PC-3 (cell line): ENCODE results near the gene NRIP1. TPM values are rescaled to one million over a fixed set of nuclear protein-coding genes. Genes with fewer than 3 reads are reported as not detected.

ENCODE experiments used
- ATAC-seq: fragments of 200-7000 bp; cut with Tn5 transposase; 2 replicates; pipeline ENCODE4 v1.9.1; 2020; ENCODE audit warnings: mild to moderate bottlenecking, moderate library complexity
- BruUV-seq: library from RNA; stranded (reverse); fragments of 400-500 nt; replicated peaks from 2 replicates; lab custom pipeline; 2021; lab: Mats Ljungman, UMichigan
- CTCF ChIA-PET: fragments of 300-600 bp; sonication (Branson Sonifier 250); formaldehyde crosslinking; loops from one replicate; lab custom pipeline; 2022; ENCODE audit warnings: antibody characterized with exemption; lab: Charles Lee
- POLR2A ChIA-PET: fragments of 300-600 bp; sonication (Branson Sonifier 250); formaldehyde crosslinking; loops from one replicate; lab custom pipeline; 2022; ENCODE audit warnings: antibody characterized with exemption; ENCODE audit not compliant: unreplicated experiment; lab: Charles Lee
- DNase-seq: peaks from one replicate; pipeline ENCODE4 v3.0.0-alpha.2; 2015
- H2AFZ ChIP-seq: fragments of 300-600 bp; sonication (generic); 2 replicates; pipeline ENCODE4 v1.6.0; 2016; ENCODE audit warnings: antibody characterized with exemption, low read length
- H3F3A ChIP-seq: fragments of 300-600 bp; sonication (generic); one replicate; pipeline ENCODE4 v1.6.0; 2017; ENCODE audit warnings: antibody characterized with exemption, low read length, control low read depth, mild to moderate bottlenecking; ENCODE audit not compliant: unreplicated experiment
- H3K27ac ChIP-seq: fragments of 300-600 bp; sonication (generic); 2 replicates; pipeline ENCODE4 v1.5.1; 2016; ENCODE audit warnings: mild to moderate bottlenecking, low read length
- H3K27me3 ChIP-seq: fragments of 300-600 bp; sonication (generic); 2 replicates; pipeline ENCODE4 v1.6.1; 2016; ENCODE audit warnings: low read length, mixed read lengths
- H3K36me3 ChIP-seq: fragments of 300-600 bp; sonication (generic); 2 replicates; pipeline ENCODE4 v1.6.1; 2016; ENCODE audit warnings: low read depth, mixed run types, low read length, mixed read lengths
- H3K4me1 ChIP-seq: fragments of 300-600 bp; sonication (generic); 2 replicates; pipeline ENCODE4 v1.5.1; 2016; ENCODE audit warnings: low read length; ENCODE audit not compliant: insufficient read depth
- H3K4me2 ChIP-seq: fragments of 300-600 bp; sonication (generic); 2 replicates; pipeline ENCODE4 v1.6.0; 2016; ENCODE audit warnings: low read length
- H3K4me3 ChIP-seq: fragments of 300-600 bp; sonication (generic); 2 replicates; pipeline ENCODE4 v1.5.1; 2016; ENCODE audit warnings: mild to moderate bottlenecking, low read length, mixed read lengths
- H3K79me2 ChIP-seq: fragments of 300-600 bp; sonication (generic); 2 replicates; pipeline ENCODE4 v1.6.1; 2017; ENCODE audit warnings: low read length, mixed read lengths
- H3K9ac ChIP-seq: fragments of 300-600 bp; sonication (generic); 2 replicates; pipeline ENCODE4 v1.6.0; 2016; ENCODE audit warnings: mild to moderate bottlenecking, low read length
- H3K9me2 ChIP-seq: fragments of 300-600 bp; sonication (generic); replicated peaks from 2 replicates; pipeline ENCODE4 v1.6.1; 2016; ENCODE audit warnings: mixed run types, low read length, mixed read lengths
- H3K9me3 ChIP-seq: fragments of 300-600 bp; sonication (generic); 2 replicates; pipeline ENCODE4 v1.6.1; 2016; ENCODE audit warnings: low read length, mixed read lengths
- H4K20me1 ChIP-seq: fragments of 300-600 bp; sonication (generic); 2 replicates; pipeline ENCODE4 v1.6.1; 2016; ENCODE audit warnings: low read length, mixed read lengths
- CTCF ChIP-seq: fragments of 300-600 bp; sonication (generic); conservative IDR thresholded peaks from 2 replicates; pipeline ENCODE4 v1.5.1; 2017; ENCODE audit warnings: antibody characterized with exemption, low read depth, mild to moderate bottlenecking, low read length
- EZH2 ChIP-seq: fragments of 300-600 bp; sonication (generic); IDR thresholded peaks from one replicate; pipeline ENCODE4 v1.6.1; 2017; ENCODE audit warnings: antibody characterized with exemption, mild to moderate bottlenecking, low read length; ENCODE audit not compliant: unreplicated experiment
- EZH2phosphoT487 ChIP-seq: fragments of 300-600 bp; sonication (generic); IDR thresholded peaks from 2 replicates; pipeline ENCODE4 v1.6.1; 2018; ENCODE audit warnings: mild to moderate bottlenecking, antibody characterized with exemption, low read length, borderline replicate concordance
- intact Hi-C: fragments of 100-400 bp; cut with micrococcal nuclease; formaldehyde crosslinking; loops from 2 replicates; pipeline ENCODE4 v1.9.0; 2023
- total RNA-seq: library from RNA; depleted of rRNA; stranded (reverse); fragments of >200 nt; gene quantifications from 2 replicates; pipeline ENCODE4 v1.2.3, GENCODE V29; 2014

The NRIP1 gene
- total RNA-seq, 1 experiment from 2014 or later: 69.2 TPM

DNA sequence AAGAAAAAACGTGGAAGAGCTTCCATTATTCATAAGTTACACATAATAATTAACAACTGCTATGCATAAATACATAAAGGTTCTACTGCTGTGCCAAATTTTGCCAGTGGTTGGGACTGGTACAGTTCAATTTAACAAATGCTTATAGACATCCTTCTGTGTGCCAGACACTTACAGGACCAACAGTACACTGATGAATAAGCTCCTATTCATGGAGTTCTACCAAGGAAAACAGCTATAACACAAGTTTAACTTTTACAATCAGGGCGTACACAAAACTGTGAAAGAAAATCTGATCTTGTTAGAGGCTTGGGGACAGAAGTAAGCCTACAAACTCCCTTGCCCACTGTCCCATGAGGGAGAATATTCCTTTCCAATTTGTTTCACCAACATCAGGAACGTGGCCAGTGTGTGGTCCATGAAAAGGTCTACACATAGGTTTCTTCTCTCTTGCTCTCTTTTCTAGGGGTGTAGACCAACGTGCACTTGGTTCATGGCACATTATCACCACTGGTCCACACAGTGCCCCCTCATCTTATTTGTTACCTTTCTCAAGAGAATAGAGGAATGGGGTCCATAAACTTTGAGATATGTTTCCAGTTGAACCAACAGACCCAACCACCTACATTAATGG, 10.1 kb downstream of the NRIP1 start:
- Histone ChIP-seq H3K9me3 (no peaks in the 10 kb centered on the region), H3K36me3 (no peaks in the 10 kb centered on the region), H3K4me3 (peak overlapping the region; percentile 22; the same call in 1 of the 2 replicates), H3K4me1 (peaks cover 85% of the 10 kb centered on the region), H3K9me2 (no peaks in the 10 kb centered on the region), H3K79me2 (peaks cover 100% of the 10 kb centered on the region), H3K4me2 (peak overlapping the region; percentile 83), H3K9ac (no peak overlapping the region), H3K27ac (peak overlapping the region; percentile 46), H4K20me1 (peaks cover 75% of the 10 kb centered on the region), H3K27me3 (no peaks in the 10 kb centered on the region), H2AFZ (no peak overlapping the region), H3F3A (no peaks in the 10 kb centered on the region)
- intact Hi-C loops: loop anchor here (5.0 to 10.0 kb wide), 4 partner anchors 32 to 680 kb away; no protein-coding TSS in a partner anchor
- CTCF ChIA-PET: interaction anchor here (0.6 kb wide), 2 partner anchors 192 to 498 kb away, joined by 4 to 6 read pairs; no protein-coding TSS in a partner anchor
- POLR2A ChIA-PET: interaction anchor here (0.6 kb wide), 2 partner anchors 10 to 27 kb away, joined by 3 to 5 read pairs; partner anchors contain the start of gene NRIP1
- DNase-seq: peak; percentile 46
- TF ChIP-seq CTCF (no peak), EZH2 (no peak), EZH2phosphoT487 (no peak)
- BruUV-seq: TSS peak; percentile 28
- peak; percentile 60 for ATAC-seq

GRCh38 chr21:15054089-15054488, 10.7 kb downstream of the NRIP1 start:
- Histone ChIP-seq H3K27me3 (no peaks in the 10 kb centered on the region), H3K79me2 (peaks cover 100% of the 10 kb centered on the region), H3K4me2 (peak overlapping the region; percentile 83), H3K9me3 (no peaks in the 10 kb centered on the region), H4K20me1 (peaks cover 77% of the 10 kb centered on the region), H3K36me3 (no peaks in the 10 kb centered on the region), H3K9me2 (no peaks in the 10 kb centered on the region), H3F3A (no peaks in the 10 kb centered on the region), H3K4me3 (peak overlapping the region; percentile 22; the same call in 1 of the 2 replicates), H3K9ac (0 out of 2 replicates have a peak overlapping the region, but pooled peaks have one; percentile 1), H3K4me1 (peaks cover 79% of the 10 kb centered on the region), H2AFZ (no peak overlapping the region), H3K27ac (peak overlapping the region; percentile 46)
- CTCF ChIA-PET: interaction anchor here (1.0 kb wide), 1 partner anchor 499 kb away, joined by 8 read pairs; no protein-coding TSS in a partner anchor
- BruUV-seq: no TSS peak
- TF ChIP-seq EZH2phosphoT487: no peak
- no peak for TF ChIP-seq CTCF
- TF ChIP-seq EZH2: no peak
- DNase-seq (no peak), ATAC-seq (no peak)
- POLR2A ChIA-PET: interaction anchor here (0.6 kb wide), 1 partner anchor 11 kb away, joined by 3 read pairs; the partner anchor contains the start of gene NRIP1
- intact Hi-C loops: loop anchor here (5.0 to 10.0 kb wide), 3 partner anchors 97 to 681 kb away; no protein-coding TSS in a partner anchor
